IMR-90 (cell line): ENCODE data around the gene SEMA4D. TPM values are rescaled to one million over a fixed set of nuclear protein-coding genes. Genes with fewer than 3 reads are reported as not detected.

Experiments used
- ATAC-seq: fragments of 200-7000 bp; cut with Tn5 transposase; 2 replicates; pipeline ENCODE4 v1.9.1; 2020; ENCODE audit warnings: low read depth, mild to moderate bottlenecking, moderate library complexity
- BruUV-seq: library from RNA; stranded (reverse); fragments of 400-500 nt; replicated peaks from 2 replicates; lab custom pipeline; 2021; lab: Mats Ljungman, UMichigan
- CTCF ChIA-PET: fragments of 300-600 bp; formaldehyde crosslinking; extraction: SDS; loops from one replicate; lab custom pipeline; 2021; ENCODE audit warnings: antibody characterized with exemption; lab: Yijun Ruan, JAX
- POLR2A ChIA-PET: fragments of 300-600 bp; sonication (Branson Sonifier 250); formaldehyde crosslinking; loops from one replicate; lab custom pipeline; 2022; ENCODE audit warnings: antibody characterized with exemption; ENCODE audit not compliant: unreplicated experiment; lab: Charles Lee
- DNase-seq: peaks from one replicate; pipeline ENCODE4 v3.0.0; 2013
- H2AFZ ChIP-seq: replicated peaks from 2 replicates; pipeline ENCODE3; 2013; ENCODE audit warnings: low read length, mild to moderate bottlenecking; ENCODE audit not compliant: poor library complexity
- H2AK5ac ChIP-seq: 2 replicates; pipeline ENCODE4 v1.6.1; 2013; ENCODE audit warnings: low read depth, low read length, inconsistent platforms
- H2AK9ac ChIP-seq: replicated peaks from 2 replicates; pipeline ENCODE3; 2013; ENCODE audit warnings: mild to moderate bottlenecking, low read depth, low read length, moderate library complexity; ENCODE audit not compliant: poor library complexity
- H2BK120ac ChIP-seq: 2 replicates; pipeline ENCODE4 v1.6.1; 2013; ENCODE audit warnings: low read depth, low read length, inconsistent platforms
- H2BK15ac ChIP-seq: 3 replicates; pipeline ENCODE4 v1.6.1; 2013; ENCODE audit warnings: low read depth, low read length, inconsistent platforms
- H2BK20ac ChIP-seq: 2 replicates; pipeline ENCODE4 v1.6.1; 2013; ENCODE audit warnings: low read depth, mild to moderate bottlenecking, inconsistent platforms, low read length, moderate library complexity
- H2BK5ac ChIP-seq: 2 replicates; pipeline ENCODE4 v1.6.1; 2013; ENCODE audit warnings: mild to moderate bottlenecking, low read depth, low read length, inconsistent platforms; ENCODE audit not compliant: poor library complexity, severe bottlenecking
- H3K14ac ChIP-seq: replicated peaks from 2 replicates; pipeline ENCODE4 v1.6.1; 2013; ENCODE audit warnings: low read depth, low read length, inconsistent platforms
- H3K18ac ChIP-seq: 2 replicates; pipeline ENCODE4 v1.6.1; 2013; ENCODE audit warnings: low read depth, low read length, control low read depth
- H3K23ac ChIP-seq: 2 replicates; pipeline ENCODE4 v1.6.1; 2013; ENCODE audit warnings: low read depth, low read length, inconsistent platforms
- H3K27ac ChIP-seq: 2 replicates; pipeline ENCODE4 v1.5.1; 2013; ENCODE audit warnings: mild to moderate bottlenecking, control low read depth, low read length; ENCODE audit not compliant: insufficient read depth
- H3K27me3 ChIP-seq: 2 replicates; pipeline ENCODE4 v1.6.1; 2013; ENCODE audit warnings: low read length; ENCODE audit not compliant: control insufficient read depth, insufficient read depth
- H3K36me3 ChIP-seq: 2 replicates; pipeline ENCODE4 v1.6.1; 2013; ENCODE audit warnings: low read length, mixed read lengths; ENCODE audit not compliant: control insufficient read depth, insufficient read depth
- H3K4ac ChIP-seq: 2 replicates; pipeline ENCODE4 v1.6.1; 2013; ENCODE audit warnings: low read depth, low read length, inconsistent platforms
- H3K4me1 ChIP-seq: 2 replicates; pipeline ENCODE4 v1.6.1; 2013; ENCODE audit warnings: low read length, mixed read lengths; ENCODE audit not compliant: control insufficient read depth, insufficient read depth
- H3K4me2 ChIP-seq: 2 replicates; pipeline ENCODE4 v1.6.1; 2013; ENCODE audit warnings: low read depth, mild to moderate bottlenecking, control low read depth, low read length, moderate library complexity
- H3K4me3 ChIP-seq: 2 replicates; pipeline ENCODE4 v1.5.1; 2013; ENCODE audit warnings: low read depth, mild to moderate bottlenecking, control low read depth, low read length, moderate library complexity; ENCODE audit not compliant: insufficient read depth
- H3K56ac ChIP-seq: 2 replicates; pipeline ENCODE4 v1.6.1; 2013; ENCODE audit warnings: low read length, inconsistent platforms; ENCODE audit not compliant: insufficient read depth; ENCODE audit errors: extremely low read depth
- H3K79me1 ChIP-seq, 2 experiments: 2 replicates each; pipeline ENCODE4 v1.6.1; 2013; ENCODE audit warnings: low read length in 2 of 2, inconsistent platforms in 1 of 2, low read depth in 1 of 2
- H3K9ac ChIP-seq: 2 replicates; pipeline ENCODE4 v1.6.1; 2013; ENCODE audit warnings: low read depth, low read length, control low read depth
- H3K9me1 ChIP-seq: 2 replicates; pipeline ENCODE4 v1.6.1; 2013; ENCODE audit warnings: low read length, inconsistent platforms; ENCODE audit not compliant: insufficient read depth
- H3K9me3 ChIP-seq: 2 replicates; pipeline ENCODE4 v1.6.1; 2013; ENCODE audit warnings: low read length; ENCODE audit not compliant: control insufficient read depth, insufficient read depth
- H4K20me1 ChIP-seq: 2 replicates; pipeline ENCODE4 v1.6.1; 2013; ENCODE audit warnings: low read length, inconsistent platforms; ENCODE audit not compliant: insufficient read depth
- H4K5ac ChIP-seq: 2 replicates; pipeline ENCODE4 v1.6.1; 2013; ENCODE audit warnings: mild to moderate bottlenecking, low read depth, low read length, control low read depth
- H4K8ac ChIP-seq, 2 experiments: 2 replicates each; pipeline ENCODE4 v1.6.1; 2013; ENCODE audit warnings: low read depth in 2 of 2, low read length in 2 of 2, control low read depth in 1 of 2, inconsistent platforms in 1 of 2
- H4K91ac ChIP-seq: 2 replicates; pipeline ENCODE4 v1.6.1; 2013; ENCODE audit warnings: low read depth, low read length, inconsistent platforms; ENCODE audit not compliant: insufficient read depth
- FOS ChIP-seq: fragments of 150-350 bp; IDR thresholded peaks from 2 replicates; pipeline ENCODE4 v1.6.1; 2016; ENCODE audit warnings: low read depth, low read length
- MAFK ChIP-seq: IDR thresholded peaks from 2 replicates; pipeline ENCODE4 v1.6.1; 2012; ENCODE audit warnings: low read depth, low read length, improper control_type of control experiment
- RAD21 ChIP-seq: IDR thresholded peaks from 2 replicates; pipeline ENCODE4 v1.6.1; 2012; ENCODE audit warnings: low read length, improper control_type of control experiment
- RFX5 ChIP-seq: IDR thresholded peaks from 2 replicates; pipeline ENCODE4 v1.8.0; 2012; ENCODE audit warnings: low read depth, mild to moderate bottlenecking, low read length, moderate library complexity
- WGBS, 2 experiments: methylation state at CpG; one replicate each; pipeline versions ENCODE4 v1.1.5 to v1.1.7; 2013; ENCODE audit warnings: missing lambda C conversion rate in 2 of 2; ENCODE audit not compliant: insufficient read length in 1 of 2; ENCODE audit errors: extremely low coverage in 2 of 2; 5-methylcytosine and 5-hydroxymethylcytosine counted together
- dilution Hi-C: fragments of 300-500 bp; cut with HindIII; formaldehyde crosslinking; loops from one replicate; pipeline ENCODE4 v1.14.3; 2018; ENCODE audit warnings: low sequenced_read_pairs; ENCODE audit not compliant: unreplicated experiment
- in situ Hi-C: fragments of 300-500 bp; cut with MboI; formaldehyde crosslinking; loops from 3 replicates; pipeline ENCODE4 v1.14.3; 2019; ENCODE audit warnings: low sequenced_read_pairs, inconsistent platforms, mixed read lengths
- intact Hi-C: fragments of 100-400 bp; cut with micrococcal nuclease; formaldehyde crosslinking; loops from 2 replicates; pipeline ENCODE4 v1.10.0; 2022
- polyA plus RNA-seq, 3 experiments: library from polyadenylated mRNA; depleted of rRNA; stranded (reverse); fragments of >200 nt; gene quantifications; 2 replicates each; pipeline ENCODE4 v1.2.3, GENCODE V29; 2012; ENCODE audit warnings: low replicate concordance in 1 of 3
- total RNA-seq: library from RNA; depleted of rRNA; stranded (reverse); fragments of >200 nt; gene quantifications from 2 replicates; pipeline ENCODE4 v1.2.3, GENCODE V29; 2012

SEMA4D gene
- total and polyA plus RNA-seq, 2 of the 4 experiments (the other 2 are of a cell fraction), result 0.90 to 1.5 TPM

DNA sequence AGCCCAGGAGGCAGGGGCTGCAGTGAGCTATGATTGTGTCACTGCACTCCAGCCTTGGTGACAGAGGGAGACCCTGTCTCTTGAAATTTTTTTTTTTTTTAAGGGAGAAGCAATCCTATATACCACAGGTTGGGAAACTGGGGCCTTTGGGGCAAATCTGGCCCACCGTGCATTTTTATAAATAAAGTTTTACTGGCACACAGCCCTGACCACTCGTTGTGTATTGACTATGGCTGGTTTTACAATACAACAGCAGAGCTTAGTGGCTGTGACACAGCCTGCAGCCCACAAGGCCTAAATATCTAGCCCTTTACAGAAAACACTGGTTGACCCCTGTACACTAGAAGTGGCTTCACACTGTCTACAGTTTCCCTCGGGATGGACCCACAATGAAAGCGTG lies 121.6 kb downstream of the SEMA4D start:
- dilution Hi-C loops (no loop called here), in situ Hi-C loops (no loop called here), intact Hi-C loops (no loop called here)
- Histone ChIP-seq H3K27ac (no peak overlapping the region), H4K91ac (no peak overlapping the region; the same call in 1 of the 2 replicates), H3K4me1 (peaks cover 18% of the 10 kb centered on the region), H2AFZ (no peak overlapping the region), H2BK120ac (no peak overlapping the region), H4K20me1 (no peaks in the 10 kb centered on the region), H4K8ac (no peak overlapping the region), H2AK5ac (peak overlapping the region; percentile 15), H2AK9ac (no peak overlapping the region), H3K9me3 (no peaks in the 10 kb centered on the region), H3K4ac (peak overlapping the region; percentile 70; the same call in 1 of the 2 replicates), H3K14ac (no peak overlapping the region; the same call in 1 of the 2 replicates), H3K9ac (no peak overlapping the region), H2BK5ac (no peak overlapping the region), H3K27me3 (no peaks in the 10 kb centered on the region), H4K5ac (peak overlapping the region; percentile 30; the same call in 1 of the 2 replicates), H3K4me2 (no peak overlapping the region), H2BK20ac (no peak overlapping the region), H3K4me3 (no peak overlapping the region), H3K79me1 (no peaks in the 10 kb centered on the region), H3K9me1 (peaks cover 4% of the 10 kb centered on the region; the same call in 1 of the 2 replicates), H3K23ac (no peak overlapping the region), H2BK15ac (no peak overlapping the region), H3K36me3 (peaks cover 14% of the 10 kb centered on the region; the same call in 1 of the 2 replicates), H3K56ac (no peak overlapping the region), H3K18ac (peak overlapping the region; percentile 5; the same call in 1 of the 2 replicates)
- DNase-seq (no peak), ATAC-seq (no peak)
- WGBS, 2 experiments, result 80% methylated on average over 1 of the region's 4 CpGs; no CpG with 5 or more reads in 1 of the 2 experiments
- ChIA-PET CTCF (interaction anchor here (0.7 to 2.3 kb wide), 4 partner anchors 19 to 173 kb away, joined by 3 to 7 read pairs (median 5); no protein-coding TSS in a partner anchor), POLR2A (no interaction called here)
- TF ChIP-seq FOS (no peak), MAFK (no peak), RAD21 (no peak), RFX5 (no peak)
- no TSS peak for BruUV-seq
